ENCODE data around the gene LRRC34.

The LRRC34 gene

DNA sequence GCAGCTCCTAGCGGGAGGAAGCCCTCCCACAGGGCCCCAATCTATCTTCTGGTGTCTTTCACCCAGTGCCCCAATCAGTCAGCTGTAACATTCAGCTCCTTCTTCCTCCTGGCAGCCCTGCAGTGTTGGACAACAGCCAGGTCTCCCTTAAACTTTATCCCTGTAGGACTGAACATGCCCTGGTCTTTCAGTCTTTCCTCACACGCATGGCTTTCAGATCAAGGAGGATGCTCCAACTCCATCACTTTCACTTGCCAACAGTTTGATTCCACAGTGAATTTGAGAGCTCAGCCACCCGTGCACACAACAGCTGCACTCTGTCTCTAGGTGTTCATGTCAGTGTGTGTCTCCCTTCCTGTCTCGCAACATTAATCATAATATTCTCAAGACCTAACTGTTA, 28.5 kb upstream of the LRRC34 start:
- H3K9me3 ChIP-seq (ENCODE audit: control insufficient read depth, low read length), result no peaks in the 10 kb centered on the region
- DNase-seq, result no peak
- no peaks in the 10 kb centered on the region for H3K36me3 ChIP-seq (ENCODE audit: control insufficient read depth, insufficient read depth, low read length)
- H3K4me1 ChIP-seq (ENCODE audit: control insufficient read depth, insufficient read depth, low read length, poor library complexity, severe bottlenecking), result no peaks in the 10 kb centered on the region
- no peak overlapping the region for H3K27ac ChIP-seq (ENCODE audit: insufficient read depth, low read length, poor library complexity, severe bottlenecking)
- H3K27me3 ChIP-seq (replicated peaks; ENCODE audit: control insufficient read depth, insufficient read depth, low read length, poor library complexity, severe bottlenecking), result no peaks in the 10 kb centered on the region
- no peak overlapping the region for H3K4me3 ChIP-seq (ENCODE audit: insufficient read depth, low read depth, low read length, poor library complexity, severe bottlenecking)

- Histone ChIP-seq H3K27ac (ENCODE audit: insufficient read depth, low read length, poor library complexity, severe bottlenecking) (no peak overlapping the region), H3K4me3 (ENCODE audit: insufficient read depth, low read depth, low read length, poor library complexity, severe bottlenecking) (no peak overlapping the region), H3K36me3 (ENCODE audit: control insufficient read depth, insufficient read depth, low read length) (no peaks in the 10 kb centered on the region), H3K27me3 (replicated peaks; ENCODE audit: control insufficient read depth, insufficient read depth, low read length, poor library complexity, severe bottlenecking) (no peaks in the 10 kb centered on the region), H3K9me3 (ENCODE audit: control insufficient read depth, low read length) (no peaks in the 10 kb centered on the region), H3K4me1 (ENCODE audit: control insufficient read depth, insufficient read depth, low read length, poor library complexity, severe bottlenecking) (no peaks in the 10 kb centered on the region)
- no peak for DNase-seq
Measured at GRCh38 chr3:169838511-169839030, 25.9 kb upstream of the LRRC34 start.

- DNase-seq, result no peak
- H3K36me3 ChIP-seq (ENCODE audit: control insufficient read depth, insufficient read depth, low read length), result no peaks in the 10 kb centered on the region
- H3K27ac ChIP-seq (ENCODE audit: insufficient read depth, low read length, poor library complexity, severe bottlenecking), result no peak overlapping the region
- H3K4me1 ChIP-seq (ENCODE audit: control insufficient read depth, insufficient read depth, low read length, poor library complexity, severe bottlenecking), result no peaks in the 10 kb centered on the region
- no peak overlapping the region for H3K4me3 ChIP-seq (ENCODE audit: insufficient read depth, low read depth, low read length, poor library complexity, severe bottlenecking)
- no peaks in the 10 kb centered on the region for H3K9me3 ChIP-seq (ENCODE audit: control insufficient read depth, low read length)
- no peaks in the 10 kb centered on the region for H3K27me3 ChIP-seq (replicated peaks; ENCODE audit: control insufficient read depth, insufficient read depth, low read length, poor library complexity, severe bottlenecking)
Measured at GRCh38 chr3:169836942-169837275, 24.2 kb upstream of the LRRC34 start.

- no peak for DNase-seq
- Histone ChIP-seq H3K27me3 (replicated peaks; ENCODE audit: control insufficient read depth, insufficient read depth, low read length, poor library complexity, severe bottlenecking) (no peaks in the 10 kb centered on the region), H3K36me3 (ENCODE audit: control insufficient read depth, insufficient read depth, low read length) (no peaks in the 10 kb centered on the region), H3K4me1 (ENCODE audit: control insufficient read depth, insufficient read depth, low read length, poor library complexity, severe bottlenecking) (no peaks in the 10 kb centered on the region), H3K27ac (ENCODE audit: insufficient read depth, low read length, poor library complexity, severe bottlenecking) (no peak overlapping the region), H3K4me3 (ENCODE audit: insufficient read depth, low read depth, low read length, poor library complexity, severe bottlenecking) (no peak overlapping the region), H3K9me3 (ENCODE audit: control insufficient read depth, low read length) (no peaks in the 10 kb centered on the region)
Measured at GRCh38 chr3:169836078-169836941, 23.6 kb upstream of the LRRC34 start.

- H3K4me1 ChIP-seq (ENCODE audit: control insufficient read depth, insufficient read depth, low read length, poor library complexity, severe bottlenecking), result no peaks in the 10 kb centered on the region
- no peaks in the 10 kb centered on the region for H3K27me3 ChIP-seq (replicated peaks; ENCODE audit: control insufficient read depth, insufficient read depth, low read length, poor library complexity, severe bottlenecking)
- H3K9me3 ChIP-seq (ENCODE audit: control insufficient read depth, low read length), result no peaks in the 10 kb centered on the region
- DNase-seq, result no peak
- H3K36me3 ChIP-seq (ENCODE audit: control insufficient read depth, insufficient read depth, low read length), result no peaks in the 10 kb centered on the region
- H3K27ac ChIP-seq (ENCODE audit: insufficient read depth, low read length, poor library complexity, severe bottlenecking), result no peak overlapping the region
- no peak overlapping the region for H3K4me3 ChIP-seq (ENCODE audit: insufficient read depth, low read depth, low read length, poor library complexity, severe bottlenecking)
Measured at GRCh38 chr3:169835533-169835932, 22.8 kb upstream of the LRRC34 start.

DNA sequence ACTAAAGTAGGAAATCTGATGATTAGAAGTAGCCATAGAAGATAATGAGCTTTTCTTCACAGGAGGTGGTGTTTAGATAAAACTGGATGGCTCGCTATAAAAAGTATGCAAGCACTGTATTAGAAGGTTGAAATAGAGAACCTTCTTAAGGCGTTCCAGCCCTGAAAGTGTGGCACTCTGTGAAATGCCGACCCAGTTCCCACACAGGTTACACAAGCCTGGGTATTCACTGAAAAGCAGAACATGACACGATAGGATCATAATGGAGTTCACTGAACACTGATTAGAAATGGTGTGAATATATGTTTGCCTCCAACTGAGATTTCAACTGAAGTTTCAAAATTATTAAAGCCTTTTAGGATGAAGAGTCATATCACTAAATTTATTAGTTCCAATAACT, 15.0 kb upstream of the LRRC34 start:
- H3K9me3 ChIP-seq (ENCODE audit: control insufficient read depth, low read length), result no peaks in the 10 kb centered on the region

GRCh38 chr3:169825316-169825715, 12.6 kb upstream of the LRRC34 start:
- Histone ChIP-seq H3K36me3 (ENCODE audit: control insufficient read depth, insufficient read depth, low read length) (no peaks in the 10 kb centered on the region), H3K4me1 (ENCODE audit: control insufficient read depth, insufficient read depth, low read length, poor library complexity, severe bottlenecking) (no peaks in the 10 kb centered on the region), H3K27ac (ENCODE audit: insufficient read depth, low read length, poor library complexity, severe bottlenecking) (no peak overlapping the region), H3K4me3 (ENCODE audit: insufficient read depth, low read depth, low read length, poor library complexity, severe bottlenecking) (no peak overlapping the region), H3K27me3 (replicated peaks; ENCODE audit: control insufficient read depth, insufficient read depth, low read length, poor library complexity, severe bottlenecking) (no peaks in the 10 kb centered on the region), H3K9me3 (ENCODE audit: control insufficient read depth, low read length) (no peaks in the 10 kb centered on the region)
- no peak for DNase-seq

More for the DNA sequence above, 15.0 kb upstream of the LRRC34 start:
- no peak for DNase-seq
- Histone ChIP-seq H3K36me3 (ENCODE audit: control insufficient read depth, insufficient read depth, low read length) (no peaks in the 10 kb centered on the region), H3K4me3 (ENCODE audit: insufficient read depth, low read depth, low read length, poor library complexity, severe bottlenecking) (no peak overlapping the region), H3K27ac (ENCODE audit: insufficient read depth, low read length, poor library complexity, severe bottlenecking) (no peak overlapping the region), H3K27me3 (replicated peaks; ENCODE audit: control insufficient read depth, insufficient read depth, low read length, poor library complexity, severe bottlenecking) (no peaks in the 10 kb centered on the region), H3K4me1 (ENCODE audit: control insufficient read depth, insufficient read depth, low read length, poor library complexity, severe bottlenecking) (no peaks in the 10 kb centered on the region)

DNA sequence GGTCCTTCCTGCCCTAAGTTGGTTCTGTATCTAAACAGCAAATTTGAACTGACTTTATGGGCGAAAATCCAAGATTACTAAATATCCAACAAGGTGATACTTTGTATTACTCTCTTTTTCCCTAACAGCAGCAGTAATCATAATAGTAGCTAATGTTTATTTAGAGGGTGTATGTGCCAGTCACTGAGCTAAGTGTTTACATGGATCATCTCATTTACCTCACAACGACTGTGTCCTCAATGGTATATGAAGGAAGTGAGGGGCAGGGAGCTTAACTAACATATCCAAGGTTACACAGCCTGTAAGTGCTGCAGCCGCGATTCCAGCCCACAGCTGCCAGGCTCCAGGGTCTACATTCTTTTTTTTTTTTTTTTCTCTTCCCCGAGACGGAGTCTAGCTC, 10.3 kb upstream of the LRRC34 start:
- Histone ChIP-seq H3K36me3 (ENCODE audit: control insufficient read depth, insufficient read depth, low read length) (no peaks in the 10 kb centered on the region), H3K27ac (ENCODE audit: insufficient read depth, low read length, poor library complexity, severe bottlenecking) (no peak overlapping the region), H3K9me3 (ENCODE audit: control insufficient read depth, low read length) (no peaks in the 10 kb centered on the region), H3K4me3 (ENCODE audit: insufficient read depth, low read depth, low read length, poor library complexity, severe bottlenecking) (no peak overlapping the region), H3K4me1 (ENCODE audit: control insufficient read depth, insufficient read depth, low read length, poor library complexity, severe bottlenecking) (no peaks in the 10 kb centered on the region), H3K27me3 (replicated peaks; ENCODE audit: control insufficient read depth, insufficient read depth, low read length, poor library complexity, severe bottlenecking) (no peaks in the 10 kb centered on the region)
- no peak for DNase-seq

GRCh38 chr3:169822540-169822939, 9.8 kb upstream of the LRRC34 start:
- DNase-seq, result no peak
- no peaks in the 10 kb centered on the region for H3K27me3 ChIP-seq (replicated peaks; ENCODE audit: control insufficient read depth, insufficient read depth, low read length, poor library complexity, severe bottlenecking)
- H3K27ac ChIP-seq (ENCODE audit: insufficient read depth, low read length, poor library complexity, severe bottlenecking), result no peak overlapping the region
- H3K9me3 ChIP-seq (ENCODE audit: control insufficient read depth, low read length), result no peaks in the 10 kb centered on the region
- H3K36me3 ChIP-seq (ENCODE audit: control insufficient read depth, insufficient read depth, low read length), result no peaks in the 10 kb centered on the region
- H3K4me3 ChIP-seq (ENCODE audit: insufficient read depth, low read depth, low read length, poor library complexity, severe bottlenecking), result no peak overlapping the region
- no peaks in the 10 kb centered on the region for H3K4me1 ChIP-seq (ENCODE audit: control insufficient read depth, insufficient read depth, low read length, poor library complexity, severe bottlenecking)

DNA sequence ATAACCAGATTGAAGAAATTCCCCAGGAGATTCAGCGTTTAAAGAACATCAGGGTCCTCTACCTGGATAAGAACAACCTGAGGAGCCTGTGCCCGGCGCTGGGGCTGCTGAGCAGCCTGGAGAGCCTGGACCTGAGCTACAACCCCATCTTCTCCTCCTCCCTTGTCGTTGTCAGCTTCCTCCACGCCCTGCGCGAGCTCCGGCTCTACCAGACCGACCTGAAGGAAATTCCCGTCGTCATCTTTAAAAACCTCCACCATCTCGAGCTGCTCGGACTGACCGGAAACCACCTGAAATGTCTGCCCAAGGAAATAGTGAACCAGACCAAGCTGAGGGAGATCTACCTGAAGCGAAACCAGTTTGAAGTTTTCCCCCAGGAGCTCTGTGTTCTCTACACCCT, 9.4 kb upstream of the LRRC34 start:
- H3K27ac ChIP-seq (ENCODE audit: insufficient read depth, low read length, poor library complexity, severe bottlenecking), result no peak overlapping the region
- H3K4me3 ChIP-seq (ENCODE audit: insufficient read depth, low read depth, low read length, poor library complexity, severe bottlenecking), result no peak overlapping the region
- no peak for DNase-seq
- no peaks in the 10 kb centered on the region for H3K9me3 ChIP-seq (ENCODE audit: control insufficient read depth, low read length)
- H3K4me1 ChIP-seq (ENCODE audit: control insufficient read depth, insufficient read depth, low read length, poor library complexity, severe bottlenecking), result no peaks in the 10 kb centered on the region
- no peaks in the 10 kb centered on the region for H3K36me3 ChIP-seq (ENCODE audit: control insufficient read depth, insufficient read depth, low read length)
- no peaks in the 10 kb centered on the region for H3K27me3 ChIP-seq (replicated peaks; ENCODE audit: control insufficient read depth, insufficient read depth, low read length, poor library complexity, severe bottlenecking)

All from effector memory CD4-positive, alpha-beta T cell (primary cell).